Activated CD4-positive, alpha-beta T cell treated with anti-CD3 and anti-CD28 coated beads, Interleukin-2, Interleukin-6, amounts not matched to agents 100 ng/mL and 50 ng/mL, durations not matched to agents 16 hours and 8 hours (primary cell): ENCODE results near the gene CAPS.
"Not testable (repeated sequence)": the region's sequence is repeated elsewhere in the genome, so short reads cannot be mapped to it uniquely, and the experiment has no call there.

Experiments
- DNase-seq: peaks from one replicate; pipeline ENCODE4 v3.0.0-alpha.2; 2020

The CAPS gene

DNA sequence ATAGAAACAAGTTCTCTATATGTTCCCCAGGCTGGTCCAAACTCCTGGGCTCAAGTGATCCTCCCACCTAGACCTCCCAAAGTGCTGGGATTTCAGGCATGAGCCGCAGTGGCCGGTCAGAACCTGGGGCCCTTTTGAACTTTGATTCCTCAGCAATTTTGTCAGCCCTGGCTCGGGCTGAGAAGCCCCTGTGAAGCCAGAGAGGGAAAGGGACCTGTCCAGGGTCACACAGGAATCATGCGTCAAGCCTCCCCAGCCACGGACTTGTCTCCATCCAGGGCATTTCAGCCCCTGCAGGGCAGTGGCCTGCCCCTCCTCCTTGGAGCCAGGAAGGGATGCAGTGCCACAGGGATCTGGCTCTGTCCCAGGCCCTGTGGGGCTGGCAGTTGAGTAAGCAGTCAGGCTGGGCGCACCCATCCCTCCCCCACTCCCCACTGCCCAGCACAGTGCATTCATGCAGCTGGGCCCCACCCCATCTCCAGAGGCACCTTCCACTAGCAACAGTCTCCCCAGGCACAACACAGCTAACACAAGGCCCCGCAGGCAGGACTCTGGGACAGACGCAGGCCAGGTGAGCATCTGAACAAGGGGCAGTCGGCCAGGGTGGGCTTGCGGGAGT is at the start of gene CAPS:
Gene CAPS (plus strand): TSS at position 516 of the 619 bp plus-strand sequence. CDS start 153 bp downstream, outside the sequence.
- DNase-seq: no peak

DNA sequence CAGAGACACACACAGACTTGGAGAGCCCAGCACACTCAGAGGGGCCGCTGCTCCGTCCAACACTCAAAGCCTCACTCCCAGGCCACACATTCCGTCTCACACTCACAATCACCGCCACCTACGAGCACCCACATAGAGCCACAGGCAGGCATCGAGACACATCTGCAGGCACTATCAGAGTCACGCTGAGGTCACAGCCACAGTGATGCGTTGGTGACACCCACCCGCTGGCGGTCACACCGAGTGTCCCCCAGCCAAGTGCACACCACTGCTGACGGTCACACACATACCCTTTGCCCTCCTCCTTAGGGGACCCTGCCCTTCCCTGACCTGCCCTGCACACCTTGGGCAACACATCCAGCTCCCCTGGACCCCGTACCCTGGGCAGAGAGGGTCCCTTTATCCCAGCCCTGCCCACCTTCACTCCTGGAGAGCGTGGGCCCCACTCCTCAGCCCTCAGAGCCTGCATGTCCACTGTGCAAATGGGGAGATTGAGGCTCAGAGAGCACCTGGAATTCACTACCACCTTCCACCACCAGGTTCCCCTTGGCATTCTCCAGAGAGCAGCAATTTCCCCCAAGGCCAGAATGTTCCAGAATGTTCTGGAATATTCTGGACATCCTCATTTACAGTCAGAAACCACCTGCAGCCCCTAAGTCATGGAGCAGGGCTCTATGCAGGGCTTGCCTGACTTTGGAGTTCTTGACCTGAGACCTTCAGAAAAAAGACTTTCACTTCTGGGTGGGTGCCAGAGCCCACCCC is 49.1 kb upstream of the CAPS start:
- no peak for DNase-seq

DNA sequence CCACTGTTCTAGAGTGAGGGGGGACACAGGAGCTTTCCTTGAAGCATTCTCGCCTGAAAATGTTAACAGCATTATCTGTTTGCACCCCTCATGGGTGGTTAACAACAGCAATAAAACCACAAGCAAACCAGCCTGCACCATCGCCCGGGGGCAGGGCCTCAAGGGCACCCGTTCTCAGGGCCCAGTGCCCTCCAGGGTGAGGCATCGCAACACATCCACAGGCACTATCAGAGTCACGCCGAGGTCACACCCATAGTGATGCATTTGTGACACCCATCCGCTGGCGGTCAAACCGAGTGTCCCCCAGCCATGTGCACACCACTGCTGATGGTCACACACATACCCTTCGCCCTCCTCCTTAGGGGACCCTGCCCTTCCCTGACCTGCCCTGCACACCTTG is 48.3 kb upstream of the CAPS start:
- DNase-seq: no peak

DNA sequence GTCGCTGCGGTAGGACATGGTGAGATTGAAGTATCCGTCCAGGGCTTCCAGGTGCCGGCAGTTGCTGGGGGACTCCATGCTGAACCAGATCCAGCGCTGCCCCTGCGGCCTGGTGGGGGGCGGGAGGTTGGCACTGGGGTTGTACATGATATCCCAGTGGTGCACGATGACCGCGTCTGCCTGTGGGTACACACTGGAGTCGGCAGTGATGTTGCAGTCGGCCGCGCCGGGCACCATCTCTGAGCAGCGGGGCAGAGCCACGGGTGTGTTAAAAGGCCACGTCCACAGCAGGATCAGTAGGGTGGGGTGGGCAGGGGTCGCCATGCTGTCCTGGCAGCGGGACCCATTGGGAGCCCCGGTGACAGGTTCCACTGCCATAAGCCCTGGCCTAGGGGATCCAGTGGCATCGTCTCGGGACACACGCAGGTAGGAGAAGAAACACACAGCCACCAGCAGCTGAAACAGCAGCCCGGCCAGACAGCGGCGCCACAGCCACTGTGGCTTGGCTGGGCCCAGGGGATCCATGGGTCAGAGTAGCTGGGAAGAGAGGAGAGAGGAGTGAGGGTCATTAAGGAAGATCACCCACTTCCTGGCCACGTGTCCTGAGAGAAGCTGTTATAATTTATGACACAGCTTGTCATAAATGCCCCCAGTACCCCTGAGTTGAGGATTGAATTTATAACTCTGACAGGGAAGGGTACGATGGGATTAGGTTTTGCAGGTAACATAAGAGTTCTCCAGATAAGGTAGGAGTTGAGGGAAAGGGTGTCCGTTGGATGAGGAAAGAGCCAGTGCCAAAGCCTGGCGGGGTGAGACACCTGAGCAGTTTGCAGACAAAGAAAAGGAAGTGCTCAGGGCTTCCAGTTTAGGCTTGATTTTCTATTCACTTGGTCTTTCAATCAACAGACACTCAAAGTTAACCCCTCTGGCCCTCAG is 46.6 kb upstream of the CAPS start:
- no peak for DNase-seq

DNA sequence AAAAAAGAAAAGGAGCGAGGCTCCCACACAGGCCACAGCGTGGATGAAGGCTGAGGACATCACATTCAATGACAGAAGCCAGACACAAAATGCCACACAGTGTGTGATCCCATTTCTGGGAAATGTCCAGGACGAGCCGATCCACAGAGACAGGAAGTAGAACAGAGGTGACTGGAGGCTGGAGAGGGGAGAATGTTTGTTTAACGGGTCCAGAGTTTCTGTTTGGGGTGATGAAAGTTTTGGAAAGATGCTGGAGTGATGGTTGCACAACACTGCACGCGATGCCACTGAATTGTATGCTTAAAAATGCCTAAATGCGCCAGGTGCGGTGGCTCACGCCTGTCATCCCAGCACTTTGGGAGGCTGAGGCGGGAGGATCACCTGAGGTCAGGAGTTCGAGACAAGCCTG is 43.1 kb upstream of the CAPS start:
- DNase-seq: no peak

DNA sequence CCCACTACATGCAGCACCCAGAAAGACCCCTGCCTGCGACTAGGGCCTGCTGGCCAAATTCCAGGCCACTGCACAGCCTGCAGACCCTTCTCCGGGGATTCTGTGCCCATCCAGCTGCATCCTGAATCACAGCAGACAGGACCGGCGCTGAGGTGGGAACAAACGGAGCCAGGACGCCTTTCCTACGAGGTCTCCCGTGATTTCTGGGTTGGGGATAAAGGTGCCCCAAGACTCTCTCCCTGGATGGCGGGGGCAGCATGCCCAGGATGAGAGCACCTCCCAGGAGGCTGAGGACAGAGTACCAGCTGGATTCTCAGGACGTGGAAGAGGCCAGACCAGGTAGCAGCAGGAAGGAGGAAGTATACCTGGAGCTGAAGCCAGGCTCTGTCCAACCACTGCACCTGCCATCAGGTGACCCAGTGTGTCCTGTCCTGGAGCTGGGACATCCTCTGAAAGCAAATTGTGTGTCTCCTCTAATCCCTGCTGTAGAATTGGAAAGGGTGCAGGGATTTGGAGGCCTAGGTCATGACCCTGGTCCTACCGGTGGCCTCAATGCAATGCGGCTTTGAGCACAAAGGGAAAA is 40.3 kb upstream of the CAPS start:
- DNase-seq: no peak

DNA sequence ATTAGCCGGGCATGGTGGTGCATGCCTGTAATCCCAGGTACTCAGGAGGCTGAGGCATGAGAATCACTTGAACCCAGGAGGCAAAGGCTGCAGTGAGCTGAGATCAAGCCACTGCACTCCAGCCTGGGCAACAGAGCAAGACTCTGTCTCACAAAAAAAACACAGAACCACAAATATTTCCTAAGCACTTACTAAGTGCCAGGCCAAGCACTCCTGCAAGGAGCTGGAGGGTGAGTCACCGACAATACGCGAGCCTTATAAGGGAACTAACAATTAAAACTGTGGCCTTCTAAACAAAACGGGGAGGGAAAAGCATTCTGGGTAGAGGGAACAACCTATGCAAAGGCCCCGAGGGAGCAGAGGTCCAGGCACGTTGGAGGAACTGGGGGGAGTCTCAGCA is 39.6 kb upstream of the CAPS start:
- not testable (repeated sequence) for DNase-seq

DNA sequence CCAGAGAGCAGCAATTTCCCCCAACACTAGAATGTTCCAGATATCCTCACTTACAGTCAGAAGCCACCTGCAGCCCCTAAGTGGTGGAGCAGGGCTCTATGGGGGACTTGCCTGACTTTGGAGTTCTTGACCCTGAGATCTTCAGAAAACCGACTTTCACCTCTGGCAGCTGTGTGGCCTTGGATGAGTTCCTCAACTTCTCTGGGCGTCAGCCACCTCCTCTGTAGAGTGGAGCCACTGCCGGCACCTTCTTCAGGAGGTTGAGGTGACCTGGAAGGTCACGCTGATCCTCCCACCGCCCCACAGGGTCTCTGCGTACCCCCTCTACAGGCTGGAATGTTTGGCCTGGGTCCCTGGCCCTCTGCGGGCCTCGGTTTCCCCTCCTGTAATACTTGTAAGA is 36.6 kb upstream of the CAPS start:
- DNase-seq: no peak

DNA sequence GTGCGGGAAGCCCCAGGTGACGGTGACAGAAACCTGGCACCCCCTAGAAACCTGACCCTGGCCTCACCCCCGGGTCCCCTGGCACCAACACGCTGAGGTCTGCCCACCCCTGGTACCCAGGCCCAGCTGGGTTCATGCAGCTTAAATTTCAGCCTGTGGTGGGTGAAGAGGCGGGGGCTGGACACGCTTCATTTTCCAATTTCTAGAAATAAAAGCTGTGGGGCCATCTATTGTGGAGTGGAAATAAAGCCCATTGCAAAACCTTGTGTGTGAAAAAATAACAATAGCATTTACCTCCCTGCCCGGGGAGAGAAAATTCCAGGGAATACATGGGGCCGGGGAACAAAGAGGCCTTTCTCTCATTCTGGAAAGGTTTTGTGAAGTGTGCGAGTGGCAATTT is 36.2 kb upstream of the CAPS start:
- no peak for DNase-seq

DNA sequence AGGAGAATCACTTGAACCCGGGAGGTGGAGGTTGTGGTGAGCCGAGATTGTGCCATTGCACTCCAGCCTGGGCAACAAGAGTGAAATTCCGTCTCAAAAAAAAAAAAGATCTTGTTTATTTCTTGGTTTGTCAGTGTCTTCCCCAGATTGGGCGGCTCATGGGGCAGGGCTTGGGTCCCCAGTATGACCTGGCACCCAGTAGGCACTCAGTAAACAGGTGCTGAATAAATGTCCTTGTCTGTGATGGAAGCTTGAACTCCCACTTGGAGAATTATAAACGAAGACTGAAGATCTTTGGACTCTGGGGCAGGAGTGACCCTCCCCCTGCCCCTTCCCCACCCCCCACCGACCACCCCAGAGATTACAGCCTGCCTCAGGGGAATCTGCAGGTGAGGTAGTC is 33.9 kb upstream of the CAPS start:
- no peak for DNase-seq

DNA sequence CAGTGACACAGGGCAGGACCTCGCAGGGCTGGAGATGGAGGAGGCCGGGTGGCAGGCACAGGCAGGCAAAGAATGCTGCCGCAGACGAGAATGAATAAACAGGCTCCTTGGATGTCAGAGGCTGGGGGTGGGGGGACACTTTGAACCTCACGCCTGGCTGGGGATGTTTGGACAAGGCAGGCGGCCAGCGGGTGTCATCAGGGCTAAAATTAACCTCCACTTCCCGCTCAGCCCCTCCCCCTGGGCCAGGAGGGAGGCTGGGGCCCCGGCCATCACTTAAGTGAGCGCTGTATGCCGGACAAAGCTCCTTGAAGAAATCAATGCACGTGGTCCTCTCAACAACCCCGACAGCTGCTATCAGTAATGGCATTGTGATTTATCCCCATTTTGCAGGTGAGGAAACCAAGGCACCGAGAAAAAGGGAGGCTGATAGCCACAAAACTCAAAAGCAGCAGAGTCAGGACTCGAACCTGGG is 33.4 kb upstream of the CAPS start:
- DNase-seq: no peak

DNA sequence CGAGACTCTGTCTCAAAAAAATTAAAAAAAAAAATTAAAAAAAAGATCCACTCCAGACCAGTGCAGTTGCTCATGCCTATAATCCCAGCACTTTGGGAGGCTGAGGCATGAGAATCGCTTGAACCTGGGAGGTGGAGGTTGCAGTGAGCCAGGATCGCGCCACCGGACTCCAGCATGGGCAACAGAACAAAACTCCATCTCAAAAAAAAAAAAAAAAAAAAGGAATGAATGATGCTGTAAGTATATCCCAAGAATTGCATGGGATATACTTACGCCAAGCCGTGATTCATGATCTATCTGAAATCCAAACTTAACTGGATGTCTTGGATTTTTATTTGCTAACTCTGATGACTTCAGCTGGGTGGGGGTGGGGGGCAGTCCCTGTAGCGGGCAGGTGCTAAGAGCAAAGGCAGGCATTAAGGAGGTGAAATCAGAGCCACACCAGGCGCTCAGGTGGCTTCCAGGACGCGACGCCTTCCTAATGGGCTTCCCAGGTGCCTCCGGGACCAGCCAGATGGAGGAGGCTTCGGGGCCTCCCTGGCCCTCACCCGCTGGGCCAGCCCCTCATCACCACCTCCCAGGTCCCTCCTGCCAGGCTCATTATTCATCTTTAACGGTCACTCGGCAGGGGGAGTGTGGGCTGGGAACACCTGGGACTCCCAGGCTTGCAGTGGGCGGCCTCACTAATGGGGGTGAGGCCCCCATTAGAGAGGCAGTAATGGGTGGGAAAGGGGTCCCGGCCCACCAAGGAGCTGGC is 32.3 kb upstream of the CAPS start:
- DNase-seq: no peak

DNA sequence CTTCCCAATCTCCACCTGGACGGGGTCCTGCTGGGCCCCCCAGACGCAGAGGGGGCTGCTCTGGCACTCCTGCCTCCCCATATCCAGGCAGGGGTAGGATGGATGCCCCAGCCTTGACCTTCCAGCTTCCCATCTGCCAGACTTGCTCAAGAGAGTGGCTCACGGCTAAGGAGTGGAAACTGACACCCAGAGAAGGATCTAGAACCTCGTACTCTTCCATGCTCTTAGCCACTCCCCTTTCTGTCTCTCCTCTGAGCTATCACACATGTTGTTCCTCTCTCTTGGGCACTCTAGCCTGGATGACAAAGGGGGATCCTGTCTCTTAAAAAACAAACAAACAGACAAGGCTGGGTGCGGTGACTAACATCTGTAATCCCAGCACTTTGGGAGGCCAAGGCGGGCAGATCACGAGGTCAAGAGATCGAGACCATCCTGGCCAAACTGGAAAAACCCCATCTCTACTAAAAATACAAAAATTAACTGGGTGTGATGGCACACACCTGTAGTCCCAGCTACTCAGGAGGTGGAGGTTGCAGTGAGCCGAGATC is 31.6 kb upstream of the CAPS start:
- DNase-seq: no peak

DNA sequence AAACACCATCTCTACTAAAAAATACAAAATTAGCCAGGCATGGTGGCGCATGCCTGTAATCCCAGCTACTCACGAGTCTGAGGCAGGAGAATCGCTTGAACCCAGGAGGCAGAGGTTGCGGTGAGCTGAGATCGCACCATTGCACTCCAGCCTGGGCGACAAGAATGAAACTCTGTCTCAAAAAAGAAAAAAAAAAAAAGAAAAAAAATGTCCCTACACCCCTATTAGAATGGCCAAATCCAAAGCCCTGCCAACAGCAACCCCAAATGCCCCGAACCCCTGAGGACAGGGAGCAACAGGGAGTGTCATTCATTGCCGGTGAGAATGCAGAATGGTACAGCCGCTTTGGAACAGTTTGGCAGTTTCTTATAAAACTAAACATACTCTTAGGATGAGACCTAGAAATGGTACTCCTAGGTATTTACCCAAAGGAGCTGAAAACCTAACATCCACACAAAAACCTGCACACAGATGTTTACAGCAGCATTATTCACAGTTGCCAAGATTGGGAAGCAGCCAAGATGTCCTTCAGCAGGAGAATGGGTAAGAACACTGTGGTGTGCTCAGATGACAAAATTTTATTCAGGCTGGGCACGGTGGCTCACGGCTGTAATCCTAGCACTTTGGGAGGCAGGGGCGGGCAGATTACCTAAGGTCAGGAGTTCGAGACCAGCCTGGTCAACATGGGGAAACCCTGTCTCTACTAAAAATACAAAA is 30.7 kb upstream of the CAPS start:
- not testable (repeated sequence) for DNase-seq

DNA sequence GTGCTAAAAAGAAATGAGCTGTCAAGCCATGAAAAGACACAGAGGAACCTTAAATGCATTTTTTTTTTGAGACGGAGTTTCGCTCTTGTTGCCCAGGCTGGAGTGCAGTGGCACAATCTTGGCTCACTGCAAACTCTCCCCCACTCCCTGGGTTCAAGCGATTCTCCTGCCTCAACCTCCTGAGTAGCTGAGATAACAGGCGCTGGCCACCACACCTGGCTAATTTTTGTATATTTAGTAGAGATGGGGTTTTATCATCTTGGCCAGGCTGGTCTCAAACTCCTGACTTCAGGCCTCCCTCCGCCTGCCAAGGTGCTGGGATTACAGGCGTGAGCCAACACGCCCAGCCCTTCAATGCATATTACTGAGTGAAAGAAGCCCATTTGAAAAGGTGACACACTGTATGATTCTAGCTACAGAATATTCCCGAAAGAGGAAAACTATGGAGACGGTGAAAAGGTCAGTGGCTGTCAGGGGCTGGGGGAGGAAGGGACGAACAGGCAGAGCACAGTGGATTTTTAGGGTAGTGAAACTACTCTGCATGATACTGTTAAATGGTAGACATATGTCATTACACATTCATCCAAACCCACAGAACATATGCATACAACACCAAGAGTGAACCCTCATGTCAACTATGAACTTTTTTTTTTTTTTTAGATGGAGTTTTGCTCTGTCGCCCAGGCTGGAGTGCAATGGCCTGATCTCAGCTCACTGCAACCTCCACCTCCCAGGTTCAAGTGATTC is 29.8 kb upstream of the CAPS start:
- DNase-seq: not testable (repeated sequence)

DNA sequence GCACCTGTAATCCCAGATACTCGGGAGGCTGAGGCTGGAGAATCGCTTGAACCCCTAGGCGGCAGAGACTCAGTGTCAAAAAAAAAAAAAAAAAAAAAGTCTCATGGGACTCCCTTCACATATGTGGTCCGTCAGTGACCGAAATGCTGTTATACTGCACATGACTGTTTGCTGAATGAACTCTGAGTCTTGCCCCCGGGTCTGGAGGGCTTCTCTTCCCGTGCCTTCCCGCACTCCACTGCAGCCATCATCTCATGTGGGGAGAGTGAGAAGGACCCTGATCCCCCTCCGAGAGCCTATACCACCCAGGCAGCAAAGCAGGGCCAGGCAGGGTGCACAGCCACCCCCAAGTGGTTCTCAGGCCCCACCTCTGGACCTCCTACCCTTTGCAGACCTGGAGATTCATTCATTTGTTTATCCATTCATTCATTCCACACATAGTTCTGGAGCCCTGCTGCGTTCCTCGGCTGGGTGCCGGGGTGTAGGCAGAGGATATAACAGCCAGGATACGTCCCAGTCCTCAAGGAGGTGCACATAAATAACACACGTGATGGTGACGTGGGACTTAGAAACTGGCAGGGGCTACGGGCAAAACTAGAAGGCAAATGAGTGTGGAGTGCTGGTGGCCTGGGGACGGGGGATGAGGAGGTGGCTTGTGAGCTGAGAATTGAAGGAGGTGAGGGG is 24.6 kb upstream of the CAPS start:
- DNase-seq: no peak

DNA sequence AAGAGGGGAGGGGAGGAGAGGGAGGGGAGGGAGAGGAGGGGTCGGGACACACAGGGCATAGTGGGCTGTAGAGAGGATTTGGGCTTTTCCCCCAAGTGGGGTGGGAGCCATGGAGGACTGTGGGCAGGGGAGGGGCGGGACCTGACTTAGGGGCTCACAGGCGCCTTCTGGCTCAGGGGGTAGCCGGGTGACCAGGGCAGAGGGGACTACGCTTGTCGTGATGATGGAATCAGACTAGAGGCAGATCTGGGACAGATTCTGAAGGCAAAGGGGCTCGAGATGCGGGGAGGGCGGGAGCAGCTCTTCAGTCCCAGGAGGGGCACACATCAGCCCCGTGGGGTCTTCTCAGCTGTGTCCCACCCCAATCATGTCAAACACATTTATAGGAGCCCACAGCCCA is 24.0 kb upstream of the CAPS start:
- no peak for DNase-seq

DNA sequence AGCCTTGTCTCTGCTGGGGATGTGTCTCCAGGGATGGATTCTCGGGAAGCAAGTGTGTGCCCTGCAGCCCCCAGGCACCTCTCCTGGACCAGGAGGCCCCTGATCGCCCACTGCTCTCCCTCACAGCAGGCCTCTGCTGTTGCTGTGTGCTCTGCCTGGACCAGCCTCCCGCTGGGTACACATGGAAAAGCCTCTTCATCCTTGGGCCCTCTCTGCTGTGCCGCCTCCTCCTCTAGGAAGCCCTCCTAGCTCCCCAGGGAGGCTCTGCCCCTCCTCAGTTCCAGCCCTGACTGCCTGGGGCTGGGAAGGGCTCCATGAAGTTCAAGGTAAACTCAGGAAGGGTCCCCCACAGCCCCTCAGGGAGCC is 22.5 kb upstream of the CAPS start:
- no peak for DNase-seq

DNA sequence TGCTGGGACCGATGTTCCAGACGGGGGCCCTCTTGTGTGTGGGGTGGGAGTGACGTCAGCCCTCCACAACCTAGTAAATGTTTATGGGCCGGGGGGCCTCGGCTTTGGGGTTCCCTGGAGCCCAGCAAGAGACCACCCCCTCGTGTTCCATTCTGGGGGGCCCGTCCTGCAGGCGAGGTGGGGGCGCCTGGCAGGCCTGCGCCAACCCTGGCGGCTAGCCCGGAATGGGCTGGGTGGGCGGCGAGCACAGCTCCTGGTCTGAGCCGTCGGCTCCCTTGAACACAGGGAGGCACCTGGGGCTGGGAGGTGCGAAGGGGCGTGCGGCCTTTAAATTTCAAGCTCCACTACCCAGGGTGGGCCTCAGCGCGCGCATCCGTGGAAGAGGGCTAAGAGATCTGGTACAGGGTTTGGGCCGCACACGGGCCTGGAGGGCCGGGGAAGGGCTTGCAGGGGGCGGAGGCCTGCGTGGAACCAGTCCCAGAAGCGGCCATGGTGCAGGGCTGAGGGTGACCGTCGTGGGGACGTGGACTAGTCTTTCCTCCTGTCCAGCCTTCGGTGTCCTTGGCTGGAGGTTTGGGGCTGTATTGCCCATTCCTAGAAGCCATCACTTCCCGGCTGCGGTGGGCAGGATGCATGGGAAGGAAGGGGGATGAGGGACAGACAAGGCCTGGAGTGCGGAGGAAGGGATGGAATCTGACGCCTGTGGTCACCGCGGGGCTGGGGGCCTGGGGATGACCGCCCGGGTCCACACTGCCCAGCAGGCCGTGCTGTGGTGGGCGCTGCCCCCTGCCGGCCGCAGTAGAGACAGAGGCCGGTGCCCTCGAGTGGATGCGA is 21.9 kb upstream of the CAPS start:
- peak; percentile 27 for DNase-seq
